ENCODE measurements around the gene HTT.

Gene HTT

GRCh38 chr4:3280466-3280865 is 206.0 kb downstream of the HTT start:
- DNase-seq: no peak

GRCh38 chr4:3283483-3283882 is 209.0 kb downstream of the HTT start:
- DNase-seq: no peak

GRCh38 chr4:3283916-3284315 is 209.4 kb downstream of the HTT start:
- no peak for DNase-seq

- no peak for DNase-seq
Measured at GRCh38 chr4:3284734-3285557, 210.5 kb downstream of the HTT start.

- DNase-seq: peak; percentile 40
Measured at GRCh38 chr4:3285558-3286334, 211.3 kb downstream of the HTT start.

- no peak for DNase-seq
Measured at GRCh38 chr4:3286335-3287175, 212.1 kb downstream of the HTT start.

GRCh38 chr4:3287271-3287971 is 212.9 kb downstream of the HTT start:
- no peak for DNase-seq

- no peak for DNase-seq
Measured at GRCh38 chr4:3287972-3288570, 213.6 kb downstream of the HTT start.

- no peak for DNase-seq
Measured at GRCh38 chr4:3288571-3289094, 214.2 kb downstream of the HTT start.

GRCh38 chr4:3290476-3290875 is 216.0 kb downstream of the HTT start:
- no peak for DNase-seq

- no peak for DNase-seq
Measured at GRCh38 chr4:3290889-3291321, 216.4 kb downstream of the HTT start.

GRCh38 chr4:3291411-3291968 is 217.0 kb downstream of the HTT start:
- no peak for DNase-seq

- DNase-seq: peak; percentile 18
Measured at GRCh38 chr4:3291969-3292570, 217.6 kb downstream of the HTT start.

- DNase-seq: peak; percentile 93
Measured at GRCh38 chr4:3292571-3293400, 218.3 kb downstream of the HTT start, which contains the start of gene RGS12. Gene RGS12 (plus strand): TSS chr4:3293021. CDS start chr4:3316171, 23,150 bp downstream.
